ENCODE measurements around the gene TSFM. TPM values are rescaled to one million over a fixed set of nuclear protein-coding genes. Genes with fewer than 3 reads are reported as not detected.

The TSFM gene
- total and polyA plus RNA-seq, 2 of the 4 experiments (the other 2 are of a cell fraction): 11.5 to 14.0 TPM

- in situ Hi-C loops (cut with MboI; ENCODE audit: low sequenced_read_pairs) (no loop called here), dilution Hi-C loops (cut with HindIII; ENCODE audit: low sequenced_read_pairs, unreplicated experiment) (no loop called here), intact Hi-C loops (cut with micrococcal nuclease) (no loop called here)
- peaks cover 31% of the 10 kb centered on the region for H3K27me3 ChIP-seq (ENCODE audit: control insufficient read depth, insufficient read depth, low read length)
- no peak overlapping the region for H4K5ac ChIP-seq (ENCODE audit: low read depth, low read length)
- no peak overlapping the region for H2AK5ac ChIP-seq (ENCODE audit: low read depth, low read length)
- peaks cover 2% of the 10 kb centered on the region; the same call in 1 of the 2 replicates for H3K9me3 ChIP-seq (ENCODE audit: control insufficient read depth, insufficient read depth, low read length)
- TF ChIP-seq CEBPB (IDR thresholded peaks at IDR 0.05; ENCODE audit: low read depth, low read length): no peak
- no peak for TF ChIP-seq FOS (IDR thresholded peaks at IDR 0.05; ENCODE audit: low read depth, low read length)
- no peak for TF ChIP-seq MXI1 (IDR thresholded peaks at IDR 0.05; ENCODE audit: borderline replicate concordance, low read depth, low read length)
- no peak for TF ChIP-seq BHLHE40 (IDR thresholded peaks at IDR 0.05; ENCODE audit: low read depth, low read length)
- TF ChIP-seq POLR2A (IDR thresholded peaks at IDR 0.05; ENCODE audit: low read depth, low read length): no peak
- TF ChIP-seq USF2 (IDR thresholded peaks at IDR 0.05; ENCODE audit: low read depth, low read length): no peak
- TF ChIP-seq RAD21 (IDR thresholded peaks at IDR 0.05; ENCODE audit: low read length): no peak
- no peak for TF ChIP-seq CHD1 (IDR thresholded peaks at IDR 0.05; ENCODE audit: low read depth, low read length)
- no peak for TF ChIP-seq MAZ (IDR thresholded peaks at IDR 0.05; ENCODE audit: borderline replicate concordance, low read depth, low read length)
- TF ChIP-seq RFX5 (IDR thresholded peaks at IDR 0.05; ENCODE audit: low read depth, low read length): no peak
- H3K79me1 ChIP-seq (ENCODE audit: low read depth in 1 of 2, low read length in 2 of 2): no peaks in the 10 kb centered on the region
- H2AK9ac ChIP-seq (replicated peaks; ENCODE audit: low read depth, low read length, poor library complexity): no peak overlapping the region
- H4K91ac ChIP-seq (ENCODE audit: insufficient read depth, low read depth, low read length): no peak overlapping the region
- H3K9me1 ChIP-seq (ENCODE audit: insufficient read depth, low read length): 0 out of 2 replicates have a peak, but pooled peaks cover 3% of the 10 kb centered on the region
- no peak overlapping the region for H2AFZ ChIP-seq (replicated peaks; ENCODE audit: low read length, poor library complexity)
- no peak overlapping the region for H3K27ac ChIP-seq (ENCODE audit: insufficient read depth, low read length)
- BruUV-seq (replicated peaks): no TSS peak
- H4K8ac ChIP-seq (ENCODE audit: low read depth in 2 of 2, low read length in 2 of 2): no peak overlapping the region
- DNase-seq (no peak), ATAC-seq (ENCODE audit: low read depth) (no peak)
- no peak overlapping the region for H3K14ac ChIP-seq (replicated peaks; ENCODE audit: low read depth, low read length)
- no peak overlapping the region for H2BK15ac ChIP-seq (ENCODE audit: low read depth, low read length)
- H3K9ac ChIP-seq (ENCODE audit: low read depth, low read length): no peak overlapping the region
- no peak overlapping the region for H2BK120ac ChIP-seq (ENCODE audit: low read depth, low read length)
- no peak overlapping the region for H2BK20ac ChIP-seq (ENCODE audit: low read depth, low read length)
- H3K23ac ChIP-seq (ENCODE audit: low read depth, low read length): no peak overlapping the region
- H4K20me1 ChIP-seq (ENCODE audit: insufficient read depth, low read length): no peaks in the 10 kb centered on the region; the same call in 1 of the 2 replicates
- peaks cover 9% of the 10 kb centered on the region for H3K36me3 ChIP-seq (ENCODE audit: control insufficient read depth, insufficient read depth, low read length)
- peaks cover 2% of the 10 kb centered on the region; the same call in 1 of the 2 replicates for H3K4me1 ChIP-seq (ENCODE audit: control insufficient read depth, insufficient read depth, low read length)
- ChIA-PET CTCF (no interaction called here), POLR2A (ENCODE audit: unreplicated experiment) (interaction anchor here (0.6 kb wide), 1 partner anchor 1595 kb away, joined by 4 read pairs; no protein-coding TSS in a partner anchor)
- WGBS, 2 experiments (ENCODE audit: extremely low coverage in 2 of 2, insufficient read length in 1 of 2): no CpG with 5 or more reads among the region's 3 CpGs
- H3K56ac ChIP-seq (ENCODE audit: extremely low read depth, insufficient read depth, low read length): no peak overlapping the region
- no peak overlapping the region for H3K4me3 ChIP-seq (ENCODE audit: insufficient read depth, low read depth, low read length)
- no peak overlapping the region for H3K4ac ChIP-seq (ENCODE audit: low read depth, low read length)
- H3K18ac ChIP-seq (ENCODE audit: low read depth, low read length): no peak overlapping the region
- no peak overlapping the region for H2BK5ac ChIP-seq (ENCODE audit: low read depth, low read length, poor library complexity, severe bottlenecking)
- H3K4me2 ChIP-seq (ENCODE audit: low read depth, low read length): no peak overlapping the region
These were observed 22.1 kb upstream of the TSFM start for GRCh38 chr12:57760347-57760982.
